Brain microvascular endothelial cell (primary cell): ENCODE measurements around the gene ITGB1.

ENCODE experiments used
- DNase-seq: peaks from one replicate; pipeline ENCODE4 v3.0.0-alpha.2; 2020
- H3K27ac ChIP-seq: fragments of 250-450 bp; sonication (Bioruptor Pico); 2 replicates; pipeline ENCODE4 v1.5.1; 2020; ENCODE audit warnings: mild to moderate bottlenecking, moderate library complexity
- H3K27me3 ChIP-seq: fragments of 250-450 bp; sonication (Bioruptor Pico); replicated peaks from 2 replicates; pipeline ENCODE4 v1.5.1; 2020; ENCODE audit warnings: mild to moderate bottlenecking
- H3K36me3 ChIP-seq: fragments of 250-450 bp; sonication (Bioruptor Pico); replicated peaks from 2 replicates; pipeline ENCODE4 v1.5.1; 2020; ENCODE audit warnings: mild to moderate bottlenecking
- H3K4me3 ChIP-seq: 2 replicates; pipeline ENCODE4 v1.5.1; 2011; ENCODE audit warnings: low read depth, mild to moderate bottlenecking, control low read depth, low read length, moderate library complexity
- CTCF ChIP-seq: IDR thresholded peaks from 2 replicates; pipeline ENCODE4 v1.5.1; 2011; ENCODE audit warnings: low read depth, mild to moderate bottlenecking, moderate library complexity, low read length, control low read depth, inconsistent platforms; ENCODE audit errors: missing control alignments
- in situ Hi-C: cut with HindIII; loops from 2 replicates; pipeline ENCODE4 v1.10.0; 2017; ENCODE audit warnings: low sequenced_read_pairs, low pct_ligation_motif_present

Gene ITGB1

GRCh38 chr10:32959006-32959920 is 1.2 kb upstream of the ITGB1 start:
- Histone ChIP-seq H3K36me3 (peaks cover 5% of the 10 kb centered on the region), H3K4me3 (peak overlapping the region; percentile 75), H3K27me3 (no peaks in the 10 kb centered on the region), H3K27ac (peak overlapping the region; percentile 98)
- no peak for DNase-seq
- no peak for TF ChIP-seq CTCF
- in situ Hi-C loops, result no loop called here

GRCh38 chr10:32957341-32958084 is 517 bp downstream of the ITGB1 start:
- TF ChIP-seq CTCF, result no peak
- Histone ChIP-seq H3K27me3 (no peaks in the 10 kb centered on the region), H3K36me3 (peaks cover 12% of the 10 kb centered on the region), H3K27ac (peak overlapping the region; percentile 98), H3K4me3 (peak overlapping the region; percentile 84)
- no peak for DNase-seq
- in situ Hi-C loops, result no loop called here

- no peak for DNase-seq
- TF ChIP-seq CTCF, result no peak
- H3K27ac ChIP-seq, result peak overlapping the region; percentile 98
- H3K4me3 ChIP-seq, result peak overlapping the region; percentile 84
- peaks cover 12% of the 10 kb centered on the region for H3K36me3 ChIP-seq
- H3K27me3 ChIP-seq, result no peaks in the 10 kb centered on the region
- in situ Hi-C loops, result no loop called here
Measured at GRCh38 chr10:32956365-32957197, 1.4 kb downstream of the ITGB1 start.

- no peak for DNase-seq
- no peak for TF ChIP-seq CTCF
- in situ Hi-C loops, result no loop called here
- peak overlapping the region; percentile 84 for H3K4me3 ChIP-seq
- peak overlapping the region; percentile 98 for H3K27ac ChIP-seq
- peaks cover 12% of the 10 kb centered on the region for H3K36me3 ChIP-seq
- no peaks in the 10 kb centered on the region for H3K27me3 ChIP-seq
Measured at GRCh38 chr10:32955790-32956189, 2.2 kb downstream of the ITGB1 start.

GRCh38 chr10:32955299-32955772 is 2.7 kb downstream of the ITGB1 start:
- no peak for TF ChIP-seq CTCF
- no peaks in the 10 kb centered on the region for H3K27me3 ChIP-seq
- in situ Hi-C loops, result no loop called here
- H3K4me3 ChIP-seq, result peak overlapping the region; percentile 84
- DNase-seq, result no peak
- peaks cover 12% of the 10 kb centered on the region for H3K36me3 ChIP-seq
- H3K27ac ChIP-seq, result peak overlapping the region; percentile 98
